Activated CD4-positive, alpha-beta T cell treated with anti-CD3 and anti-CD28 coated beads, Interleukin-2, amount 50 U/mL, for 48 hours (primary cell): ENCODE results near the gene BRD4.

ENCODE experiments used
- DNase-seq, 2 experiments: peaks; one replicate each; pipeline ENCODE4 v3.0.0-alpha.2; 2020

BRD4 gene

GRCh38 chr19:15307169-15307568, 25.2 kb downstream of the BRD4 start:
- DNase-seq = no peak

GRCh38 chr19:15305582-15306334, 26.6 kb downstream of the BRD4 start:
- no peak for DNase-seq

- DNase-seq = peak; percentile 38 to 59
Measured at GRCh38 chr19:15304140-15304705, 28.1 kb downstream of the BRD4 start.

- DNase-seq = no peak
Measured at GRCh38 chr19:15303105-15303780, 29.1 kb downstream of the BRD4 start.

GRCh38 chr19:15300533-15301197, 31.7 kb downstream of the BRD4 start:
- DNase-seq = no peak

GRCh38 chr19:15299568-15300409, 32.5 kb downstream of the BRD4 start:
- no peak for DNase-seq

- no peak for DNase-seq
Measured at GRCh38 chr19:15298847-15299567, 33.3 kb downstream of the BRD4 start.

GRCh38 chr19:15297416-15298224, 34.7 kb downstream of the BRD4 start:
- no peak for DNase-seq

GRCh38 chr19:15296841-15297415, 35.4 kb downstream of the BRD4 start:
- DNase-seq = no peak

GRCh38 chr19:15296353-15296752, 36.0 kb downstream of the BRD4 start:
- no peak for DNase-seq

GRCh38 chr19:15294561-15294990, 37.8 kb downstream of the BRD4 start:
- DNase-seq = no peak

- no peak for DNase-seq
Measured at GRCh38 chr19:15293781-15294491, 38.4 kb downstream of the BRD4 start.

GRCh38 chr19:15292847-15293582, 39.3 kb downstream of the BRD4 start:
- no peak for DNase-seq

- no peak for DNase-seq
Measured at GRCh38 chr19:15292140-15292539, 40.2 kb downstream of the BRD4 start.

- no peak for DNase-seq
Measured at GRCh38 chr19:15291548-15292021, 40.8 kb downstream of the BRD4 start.

- DNase-seq = no peak
Measured at GRCh38 chr19:15291089-15291488, 41.2 kb downstream of the BRD4 start.

- DNase-seq = no peak
Measured at GRCh38 chr19:15290166-15290565, 42.2 kb downstream of the BRD4 start.

- DNase-seq = no peak
Measured at GRCh38 chr19:15289673-15290072, 42.7 kb downstream of the BRD4 start.
